HG03280 (cell line): Measurements from ENCODE around the gene ABCA2.

Experiments used
- ATAC-seq: cut with Tn5 transposase; IDR thresholded peaks from one replicate; pipeline ENCODE4 v1.9.1; 2021; ENCODE audit warnings: mild to moderate bottlenecking, moderate library complexity; ENCODE audit not compliant: unreplicated experiment

The ABCA2 gene

GRCh38 chr9:136983656-136984314, 44.3 kb downstream of the ABCA2 start:
- ATAC-seq: no peak

- ATAC-seq: no peak
Measured at GRCh38 chr9:136983167-136983566, 44.9 kb downstream of the ABCA2 start.

GRCh38 chr9:136982232-136983051, 45.6 kb downstream of the ABCA2 start, which contains the start of gene LCNL1:
Gene LCNL1, plus strand, starts transcription at chr9:136982993. Its CDS starts 594 bp downstream, at chr9:136983587.
- no peak for ATAC-seq

GRCh38 chr9:136981588-136982231, 46.3 kb downstream of the ABCA2 start:
- no peak for ATAC-seq

GRCh38 chr9:136980669-136981478, 47.2 kb downstream of the ABCA2 start:
- no peak for ATAC-seq

GRCh38 chr9:136979769-136980587, 48.1 kb downstream of the ABCA2 start:
- ATAC-seq: no peak

GRCh38 chr9:136978865-136979544, 49.0 kb downstream of the ABCA2 start:
- ATAC-seq: no peak

GRCh38 chr9:136978073-136978864, 49.8 kb downstream of the ABCA2 start:
- ATAC-seq: no peak

- no peak for ATAC-seq
Measured at GRCh38 chr9:136977649-136978072, 50.4 kb downstream of the ABCA2 start.

- no peak for ATAC-seq
Measured at GRCh38 chr9:136977223-136977622, 50.8 kb downstream of the ABCA2 start, which contains the start of gene PTGDS. Gene PTGDS, plus strand, starts transcription at chr9:136977504. Its CDS starts 75 bp downstream, at chr9:136977579.

GRCh38 chr9:136975644-136976043, 52.4 kb downstream of the ABCA2 start:
- no peak for ATAC-seq

GRCh38 chr9:136974817-136975535, 53.1 kb downstream of the ABCA2 start:
- ATAC-seq: no peak

- ATAC-seq: no peak
Measured at GRCh38 chr9:136973618-136974617, 54.1 kb downstream of the ABCA2 start.

GRCh38 chr9:136972743-136973142, 55.3 kb downstream of the ABCA2 start:
- ATAC-seq: no peak

GRCh38 chr9:136972335-136972734, 55.7 kb downstream of the ABCA2 start:
- ATAC-seq: no peak

GRCh38 chr9:136971746-136972145, 56.3 kb downstream of the ABCA2 start:
- ATAC-seq: no peak

- no peak for ATAC-seq
Measured at GRCh38 chr9:136970361-136970760, 57.7 kb downstream of the ABCA2 start.
